ENCODE results near the gene SCUBE1.
A peak's percentile ranks its signal among the peaks of the same experiment; 100 is the strongest.

The SCUBE1 gene

GRCh38 chr22:43313244-43313889 lies 29.8 kb downstream of the SCUBE1 start:
- no peak overlapping the region for H3K27ac ChIP-seq

GRCh38 chr22:43312608-43313007 lies 30.6 kb downstream of the SCUBE1 start:
- TF ChIP-seq CTCF (conservative IDR thresholded peaks at IDR 0.05), result no peak
- no peak overlapping the region for H3K27ac ChIP-seq

More at GRCh38 chr22:43313244-43313889, 29.8 kb downstream of the SCUBE1 start:
- TF ChIP-seq CTCF (conservative IDR thresholded peaks at IDR 0.05), result no peak

- no peak for TF ChIP-seq CTCF (conservative IDR thresholded peaks at IDR 0.05)
Measured at GRCh38 chr22:43310798-43311197, 32.4 kb downstream of the SCUBE1 start.

GRCh38 chr22:43310311-43310710 lies 32.9 kb downstream of the SCUBE1 start:
- TF ChIP-seq CTCF (conservative IDR thresholded peaks at IDR 0.05), result no peak
- no peak overlapping the region for H3K27ac ChIP-seq

More at GRCh38 chr22:43310798-43311197, 32.4 kb downstream of the SCUBE1 start:
- H3K27ac ChIP-seq, result no peak overlapping the region

- H3K27ac ChIP-seq, result no peak overlapping the region
- TF ChIP-seq CTCF (conservative IDR thresholded peaks at IDR 0.05), result no peak
Measured at GRCh38 chr22:43308836-43309235, 34.3 kb downstream of the SCUBE1 start.

GRCh38 chr22:43308060-43308830 lies 34.9 kb downstream of the SCUBE1 start:
- H3K27ac ChIP-seq, result no peak overlapping the region
- no peak for TF ChIP-seq CTCF (conservative IDR thresholded peaks at IDR 0.05)

GRCh38 chr22:43305806-43306205 lies 37.4 kb downstream of the SCUBE1 start:
- TF ChIP-seq CTCF (conservative IDR thresholded peaks at IDR 0.05), result no peak
- peak overlapping the region; percentile 58 for H3K27ac ChIP-seq
